IMR-90 (cell line): Measurements from ENCODE around the gene SLC39A3. TPM values are rescaled to one million over a fixed set of nuclear protein-coding genes. Genes with fewer than 3 reads are reported as not detected.

ENCODE experiments used
- ATAC-seq: fragments of 200-7000 bp; cut with Tn5 transposase; 2 replicates; pipeline ENCODE4 v1.9.1; 2020; ENCODE audit warnings: low read depth, mild to moderate bottlenecking, moderate library complexity
- BruUV-seq: library from RNA; stranded (reverse); fragments of 400-500 nt; replicated peaks from 2 replicates; lab custom pipeline; 2021; lab: Mats Ljungman, UMichigan
- CTCF ChIA-PET: fragments of 300-600 bp; formaldehyde crosslinking; extraction: SDS; loops from one replicate; lab custom pipeline; 2021; ENCODE audit warnings: antibody characterized with exemption; lab: Yijun Ruan, JAX
- POLR2A ChIA-PET: fragments of 300-600 bp; sonication (Branson Sonifier 250); formaldehyde crosslinking; loops from one replicate; lab custom pipeline; 2022; ENCODE audit warnings: antibody characterized with exemption; ENCODE audit not compliant: unreplicated experiment; lab: Charles Lee
- DNase-seq: peaks from one replicate; pipeline ENCODE4 v3.0.0; 2013
- H2AFZ ChIP-seq: replicated peaks from 2 replicates; pipeline ENCODE3; 2013; ENCODE audit warnings: low read length, mild to moderate bottlenecking; ENCODE audit not compliant: poor library complexity
- H2AK5ac ChIP-seq: 2 replicates; pipeline ENCODE4 v1.6.1; 2013; ENCODE audit warnings: low read depth, low read length, inconsistent platforms
- H2AK9ac ChIP-seq: replicated peaks from 2 replicates; pipeline ENCODE3; 2013; ENCODE audit warnings: mild to moderate bottlenecking, low read depth, low read length, moderate library complexity; ENCODE audit not compliant: poor library complexity
- H2BK120ac ChIP-seq: 2 replicates; pipeline ENCODE4 v1.6.1; 2013; ENCODE audit warnings: low read depth, low read length, inconsistent platforms
- H2BK15ac ChIP-seq: 3 replicates; pipeline ENCODE4 v1.6.1; 2013; ENCODE audit warnings: low read depth, low read length, inconsistent platforms
- H2BK20ac ChIP-seq: 2 replicates; pipeline ENCODE4 v1.6.1; 2013; ENCODE audit warnings: low read depth, mild to moderate bottlenecking, inconsistent platforms, low read length, moderate library complexity
- H2BK5ac ChIP-seq: 2 replicates; pipeline ENCODE4 v1.6.1; 2013; ENCODE audit warnings: mild to moderate bottlenecking, low read depth, low read length, inconsistent platforms; ENCODE audit not compliant: poor library complexity, severe bottlenecking
- H3K14ac ChIP-seq: replicated peaks from 2 replicates; pipeline ENCODE4 v1.6.1; 2013; ENCODE audit warnings: low read depth, low read length, inconsistent platforms
- H3K18ac ChIP-seq: 2 replicates; pipeline ENCODE4 v1.6.1; 2013; ENCODE audit warnings: low read depth, low read length, control low read depth
- H3K23ac ChIP-seq: 2 replicates; pipeline ENCODE4 v1.6.1; 2013; ENCODE audit warnings: low read depth, low read length, inconsistent platforms
- H3K27ac ChIP-seq: 2 replicates; pipeline ENCODE4 v1.5.1; 2013; ENCODE audit warnings: mild to moderate bottlenecking, control low read depth, low read length; ENCODE audit not compliant: insufficient read depth
- H3K27me3 ChIP-seq: 2 replicates; pipeline ENCODE4 v1.6.1; 2013; ENCODE audit warnings: low read length; ENCODE audit not compliant: control insufficient read depth, insufficient read depth
- H3K36me3 ChIP-seq: 2 replicates; pipeline ENCODE4 v1.6.1; 2013; ENCODE audit warnings: low read length, mixed read lengths; ENCODE audit not compliant: control insufficient read depth, insufficient read depth
- H3K4ac ChIP-seq: 2 replicates; pipeline ENCODE4 v1.6.1; 2013; ENCODE audit warnings: low read depth, low read length, inconsistent platforms
- H3K4me1 ChIP-seq: 2 replicates; pipeline ENCODE4 v1.6.1; 2013; ENCODE audit warnings: low read length, mixed read lengths; ENCODE audit not compliant: control insufficient read depth, insufficient read depth
- H3K4me2 ChIP-seq: 2 replicates; pipeline ENCODE4 v1.6.1; 2013; ENCODE audit warnings: low read depth, mild to moderate bottlenecking, control low read depth, low read length, moderate library complexity
- H3K4me3 ChIP-seq: 2 replicates; pipeline ENCODE4 v1.5.1; 2013; ENCODE audit warnings: low read depth, mild to moderate bottlenecking, control low read depth, low read length, moderate library complexity; ENCODE audit not compliant: insufficient read depth
- H3K56ac ChIP-seq: 2 replicates; pipeline ENCODE4 v1.6.1; 2013; ENCODE audit warnings: low read length, inconsistent platforms; ENCODE audit not compliant: insufficient read depth; ENCODE audit errors: extremely low read depth
- H3K79me1 ChIP-seq, 2 experiments: 2 replicates each; pipeline ENCODE4 v1.6.1; 2013; ENCODE audit warnings: low read length in 2 of 2, inconsistent platforms in 1 of 2, low read depth in 1 of 2
- H3K9ac ChIP-seq: 2 replicates; pipeline ENCODE4 v1.6.1; 2013; ENCODE audit warnings: low read depth, low read length, control low read depth
- H3K9me1 ChIP-seq: 2 replicates; pipeline ENCODE4 v1.6.1; 2013; ENCODE audit warnings: low read length, inconsistent platforms; ENCODE audit not compliant: insufficient read depth
- H3K9me3 ChIP-seq: 2 replicates; pipeline ENCODE4 v1.6.1; 2013; ENCODE audit warnings: low read length; ENCODE audit not compliant: control insufficient read depth, insufficient read depth
- H4K20me1 ChIP-seq: 2 replicates; pipeline ENCODE4 v1.6.1; 2013; ENCODE audit warnings: low read length, inconsistent platforms; ENCODE audit not compliant: insufficient read depth
- H4K5ac ChIP-seq: 2 replicates; pipeline ENCODE4 v1.6.1; 2013; ENCODE audit warnings: mild to moderate bottlenecking, low read depth, low read length, control low read depth
- H4K8ac ChIP-seq, 2 experiments: 2 replicates each; pipeline ENCODE4 v1.6.1; 2013; ENCODE audit warnings: low read depth in 2 of 2, low read length in 2 of 2, control low read depth in 1 of 2, inconsistent platforms in 1 of 2
- H4K91ac ChIP-seq: 2 replicates; pipeline ENCODE4 v1.6.1; 2013; ENCODE audit warnings: low read depth, low read length, inconsistent platforms; ENCODE audit not compliant: insufficient read depth
- CHD1 ChIP-seq: IDR thresholded peaks from 2 replicates; pipeline ENCODE4 v1.6.1; 2012; ENCODE audit warnings: low read depth, low read length, improper control_type of control experiment
- CTCF ChIP-seq: conservative IDR thresholded peaks from 2 replicates; pipeline ENCODE4 v1.5.1; 2012; ENCODE audit warnings: mild to moderate bottlenecking, low read depth, low read length, improper control_type of control experiment
- ELK1 ChIP-seq: fragments of 150-350 bp; IDR thresholded peaks from 2 replicates; pipeline ENCODE4 v1.6.1; 2016; ENCODE audit warnings: low read depth, mild to moderate bottlenecking, low read length, moderate library complexity, borderline replicate concordance
- FOS ChIP-seq: fragments of 150-350 bp; IDR thresholded peaks from 2 replicates; pipeline ENCODE4 v1.6.1; 2016; ENCODE audit warnings: low read depth, low read length
- MAFK ChIP-seq: IDR thresholded peaks from 2 replicates; pipeline ENCODE4 v1.6.1; 2012; ENCODE audit warnings: low read depth, low read length, improper control_type of control experiment
- MAZ ChIP-seq: IDR thresholded peaks from 2 replicates; pipeline ENCODE4 v1.6.1; 2012; ENCODE audit warnings: low read depth, mild to moderate bottlenecking, low read length, improper control_type of control experiment, moderate library complexity, borderline replicate concordance
- NFE2L2 ChIP-seq: fragments of 150-350 bp; IDR thresholded peaks from 2 replicates; pipeline ENCODE4 v1.6.1; 2016; ENCODE audit warnings: low read depth, mild to moderate bottlenecking, low read length
- RAD21 ChIP-seq: IDR thresholded peaks from 2 replicates; pipeline ENCODE4 v1.6.1; 2012; ENCODE audit warnings: low read length, improper control_type of control experiment
- RCOR1 ChIP-seq: IDR thresholded peaks from 2 replicates; pipeline ENCODE4 v1.6.1; 2012; ENCODE audit warnings: mild to moderate bottlenecking, low read length, improper control_type of control experiment; ENCODE audit not compliant: insufficient replicate concordance
- USF2 ChIP-seq: fragments of 150-350 bp; IDR thresholded peaks from 2 replicates; pipeline ENCODE4 v1.6.1; 2017; ENCODE audit warnings: mild to moderate bottlenecking, antibody characterized with exemption, low read length, low read depth
- WGBS, 2 experiments: methylation state at CpG; one replicate each; pipeline versions ENCODE4 v1.1.5 to v1.1.7; 2013; ENCODE audit warnings: missing lambda C conversion rate in 2 of 2; ENCODE audit not compliant: insufficient read length in 1 of 2; ENCODE audit errors: extremely low coverage in 2 of 2; 5-methylcytosine and 5-hydroxymethylcytosine counted together
- dilution Hi-C: fragments of 300-500 bp; cut with HindIII; formaldehyde crosslinking; loops from one replicate; pipeline ENCODE4 v1.14.3; 2018; ENCODE audit warnings: low sequenced_read_pairs; ENCODE audit not compliant: unreplicated experiment
- in situ Hi-C: fragments of 300-500 bp; cut with MboI; formaldehyde crosslinking; loops from 3 replicates; pipeline ENCODE4 v1.14.3; 2019; ENCODE audit warnings: low sequenced_read_pairs, inconsistent platforms, mixed read lengths
- intact Hi-C: fragments of 100-400 bp; cut with micrococcal nuclease; formaldehyde crosslinking; loops from 2 replicates; pipeline ENCODE4 v1.10.0; 2022
- polyA plus RNA-seq, 3 experiments: library from polyadenylated mRNA; depleted of rRNA; stranded (reverse); fragments of >200 nt; gene quantifications; 2 replicates each; pipeline ENCODE4 v1.2.3, GENCODE V29; 2012; ENCODE audit warnings: low replicate concordance in 1 of 3
- total RNA-seq: library from RNA; depleted of rRNA; stranded (reverse); fragments of >200 nt; gene quantifications from 2 replicates; pipeline ENCODE4 v1.2.3, GENCODE V29; 2012

SLC39A3 gene
- total and polyA plus RNA-seq, 2 of the 4 experiments (the other 2 are of a cell fraction), result 12.4 to 38.2 TPM

GRCh38 chr19:2787115-2787514 lies 47.3 kb upstream of the SLC39A3 start:
- ATAC-seq, result no peak
- H3K23ac ChIP-seq, result 0 out of 2 replicates have a peak overlapping the region, but pooled peaks have one; percentile 31
- no peak overlapping the region for H3K9ac ChIP-seq
- peaks cover 2% of the 10 kb centered on the region; the same call in 1 of the 2 replicates for H3K4me1 ChIP-seq
- no peak overlapping the region for H4K91ac ChIP-seq
- H2BK5ac ChIP-seq, result no peak overlapping the region
- no peaks in the 10 kb centered on the region; the same call in 1 of the 2 replicates for H3K9me1 ChIP-seq
- H3K56ac ChIP-seq, result no peak overlapping the region
- no peak overlapping the region for H3K18ac ChIP-seq
- H4K5ac ChIP-seq, result no peak overlapping the region
- H4K8ac ChIP-seq, result no peak overlapping the region
- TF ChIP-seq RAD21 (no peak), ELK1 (no peak), MAZ (no peak), RCOR1 (no peak), NFE2L2 (no peak), CTCF (no peak), USF2 (no peak), FOS (no peak), CHD1 (no peak), MAFK (no peak)
- peaks cover 12% of the 10 kb centered on the region for H4K20me1 ChIP-seq
- no peak overlapping the region for H2BK120ac ChIP-seq
- no peak overlapping the region for H2AK9ac ChIP-seq
- no peak overlapping the region for H3K27ac ChIP-seq
- ChIA-PET CTCF (no interaction called here), POLR2A (no interaction called here)
- no peak overlapping the region for H3K4ac ChIP-seq
- no peak overlapping the region for H2AFZ ChIP-seq
- no peak overlapping the region for H2BK20ac ChIP-seq
- dilution Hi-C loops, result no loop called here
- H2BK15ac ChIP-seq, result no peak overlapping the region
- H3K27me3 ChIP-seq, result no peaks in the 10 kb centered on the region
- peaks cover 21 to 57% of the 10 kb centered on the region in 2 experiments for H3K79me1 ChIP-seq
- in situ Hi-C loops, result no loop called here
- no peak overlapping the region for H2AK5ac ChIP-seq
- intact Hi-C loops, result no loop called here
- DNase-seq, result no peak
- TSS peak; percentile 23 for BruUV-seq
- H3K14ac ChIP-seq, result no peak overlapping the region
- no peaks in the 10 kb centered on the region for H3K9me3 ChIP-seq
- WGBS, 2 experiments, result 93% methylated on average over 3 of the region's 8 CpGs; no CpG with 5 or more reads in 1 of the 2 experiments
- no peak overlapping the region for H3K4me2 ChIP-seq
- H3K36me3 ChIP-seq, result peaks cover 15% of the 10 kb centered on the region
- no peak overlapping the region for H3K4me3 ChIP-seq
